Breast epithelium (tissue), 3 donors: Measurements from ENCODE around the gene LRRC61.

Source experiments
- CTCF ChIP-seq, 3 donors: fragments of 450-650 bp; IDR thresholded peaks; one replicate each; pipeline ENCODE4 v1.5.1; 2016 to 2017; ENCODE audit warnings: antibody characterized with exemption in 3 of 3, mild to moderate bottlenecking in 3 of 3, moderate library complexity in 3 of 3
- POLR2A ChIP-seq: fragments of 450-650 bp; IDR thresholded peaks from one replicate; pipeline ENCODE4 v1.6.1; 2016; ENCODE audit warnings: antibody characterized with exemption, mild to moderate bottlenecking, moderate library complexity
- POLR2AphosphoS5 ChIP-seq, 3 donors: sonication (generic); formaldehyde crosslinking; IDR thresholded peaks; one replicate each; pipeline ENCODE4 v1.6.1; 2017; ENCODE audit warnings: antibody characterized with exemption in 3 of 3

GRCh38 chr7:150340024-150340749, 17.0 kb downstream of the LRRC61 start:
- no peak for TF ChIP-seq CTCF (IDR thresholded peaks at IDR 0.05)
- no peak for TF ChIP-seq POLR2AphosphoS5 (IDR thresholded peaks at IDR 0.05)
- no peak for TF ChIP-seq POLR2A
